ENCODE data around the gene PSMG4.

- no peak for TF ChIP-seq EZH2phosphoT487 (IDR thresholded peaks at IDR 0.05; ENCODE audit: low read depth)
- TF ChIP-seq CTCF (IDR thresholded peaks at IDR 0.05; ENCODE audit: low read depth, low read length) = no peak
Observed at GRCh38 chr6:3304500-3305215, 45.9 kb downstream of the PSMG4 start.

Measured in OCI-LY3 (cell line).